ENCODE data around the gene CCBE1.

CCBE1 gene

DNA sequence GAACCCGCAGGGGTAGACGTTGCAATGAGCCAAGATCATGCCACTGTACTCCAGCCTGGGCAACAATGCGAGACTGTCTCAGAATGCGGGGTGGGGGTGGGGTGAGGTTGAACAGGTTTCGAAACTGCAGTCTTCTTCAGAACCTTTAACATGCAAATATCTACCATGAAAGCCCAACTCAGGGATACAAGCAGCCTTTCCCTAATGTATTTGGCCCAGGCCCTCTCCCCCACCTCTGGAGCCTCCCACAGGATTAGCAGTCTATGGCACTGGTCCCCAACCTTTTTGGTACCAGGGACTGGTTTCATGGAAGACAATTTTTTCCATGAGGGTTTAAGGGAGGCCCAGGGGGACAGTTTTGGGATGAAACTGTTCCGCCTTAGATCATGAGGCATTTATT, 53.5 kb downstream of the CCBE1 start:
- ChIA-PET POLR2A (no interaction called here), CTCF (no interaction called here)
- no peak for DNase-seq (ENCODE audit: extremely low spot score)
- no peak for TF ChIP-seq HDGF (IDR thresholded peaks at IDR 0.05; ENCODE audit: borderline replicate concordance)
- no peak for TF ChIP-seq L3MBTL2 (conservative IDR thresholded peaks at IDR 0.05)
- TF ChIP-seq ELF4 (IDR thresholded peaks at IDR 0.05), result no peak
- no peak for TF ChIP-seq TARDBP (IDR thresholded peaks at IDR 0.05)

DNA sequence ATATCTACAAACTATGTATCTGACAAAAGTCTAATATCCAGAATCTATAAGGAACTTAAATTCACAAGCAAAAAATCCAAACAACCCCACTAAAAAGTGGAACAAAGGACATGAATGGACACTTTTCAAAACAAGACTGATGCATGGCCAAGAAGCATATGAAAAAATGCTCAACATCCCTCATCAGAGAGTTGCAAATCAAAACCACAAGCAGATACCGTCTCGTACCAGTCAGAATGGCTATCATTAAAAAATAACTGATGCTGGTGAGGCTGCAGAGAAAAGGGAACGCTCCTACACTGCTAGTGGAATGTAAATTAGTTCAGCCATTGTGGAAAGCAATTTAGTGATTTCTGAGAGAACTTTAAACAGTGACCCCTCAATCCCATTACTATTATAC, 56.5 kb downstream of the CCBE1 start:
- TF ChIP-seq LEF1 (IDR thresholded peaks at IDR 0.05; ENCODE audit: borderline replicate concordance), result no peak
- no peak for TF ChIP-seq FOXK2 (IDR thresholded peaks at IDR 0.05)
- TF ChIP-seq TARDBP (IDR thresholded peaks at IDR 0.05), result no peak
- TF ChIP-seq ZNF384 (IDR thresholded peaks at IDR 0.05), result no peak
- TF ChIP-seq FOXM1 (IDR thresholded peaks at IDR 0.05; ENCODE audit: borderline replicate concordance), result no peak
- no peak for TF ChIP-seq ELF4 (IDR thresholded peaks at IDR 0.05)
- no peak for TF ChIP-seq NFRKB (IDR thresholded peaks at IDR 0.05)
- TF ChIP-seq FOXA1 (IDR thresholded peaks at IDR 0.05), result no peak
- TF ChIP-seq SP1 (IDR thresholded peaks at IDR 0.05), result no peak
- TF ChIP-seq CTBP1 (IDR thresholded peaks at IDR 0.05; ENCODE audit: borderline replicate concordance), result no peak
- TF ChIP-seq BHLHE40 (IDR thresholded peaks at IDR 0.05; ENCODE audit: borderline replicate concordance), result no peak
- TF ChIP-seq ARNT (IDR thresholded peaks at IDR 0.05), result no peak
- TF ChIP-seq L3MBTL2 (conservative IDR thresholded peaks at IDR 0.05), result no peak
- no peak for TF ChIP-seq HDGF (IDR thresholded peaks at IDR 0.05; ENCODE audit: borderline replicate concordance)
- TF ChIP-seq PKNOX1 (IDR thresholded peaks at IDR 0.05), result no peak
- POLR2A ChIA-PET, result no interaction called here
- DNase-seq (ENCODE audit: extremely low spot score), result no peak
- CTCF ChIA-PET, result no interaction called here

DNA sequence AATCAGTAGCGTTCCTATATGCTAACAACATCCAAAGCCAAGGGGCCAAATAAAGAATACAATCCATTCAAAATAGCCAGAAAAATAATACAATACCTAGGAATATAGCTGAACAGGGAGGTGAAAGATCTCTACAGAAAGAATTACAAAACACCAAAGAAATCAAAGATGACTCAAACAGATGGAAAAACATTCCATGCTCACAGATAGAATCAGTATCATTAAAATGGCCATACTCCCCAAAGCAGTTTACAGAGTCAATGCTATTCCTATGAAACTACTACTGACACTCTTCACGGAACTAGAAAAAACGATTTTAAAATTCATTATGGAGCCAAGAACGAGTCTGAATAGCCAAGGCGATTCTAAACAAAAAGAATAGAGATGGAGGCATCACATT, 57.4 kb downstream of the CCBE1 start:
- DNase-seq (ENCODE audit: extremely low spot score), result no peak
- ChIA-PET POLR2A (no interaction called here), CTCF (no interaction called here)
- TF ChIP-seq BHLHE40 (IDR thresholded peaks at IDR 0.05; ENCODE audit: borderline replicate concordance), result no peak

DNA sequence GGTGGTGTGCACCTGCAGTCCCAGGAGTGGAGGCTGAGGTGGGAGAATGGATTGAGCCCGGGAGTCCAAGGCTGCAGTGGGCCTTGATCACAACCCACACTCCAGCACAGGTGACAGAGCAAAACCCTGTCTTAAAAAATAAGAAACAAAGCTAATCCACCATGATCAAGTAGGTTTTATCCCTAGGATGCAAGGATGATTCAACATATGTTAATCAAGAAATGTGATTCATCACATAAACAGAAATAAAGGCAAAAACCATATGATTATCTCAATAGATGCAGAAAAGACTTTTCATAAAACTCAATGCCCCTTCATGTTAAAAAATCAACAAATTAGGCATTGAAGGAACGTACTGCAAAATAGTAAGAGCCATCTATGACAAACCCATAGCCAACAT, 58.1 kb downstream of the CCBE1 start:
- ChIA-PET CTCF (interaction anchor here (0.6 kb wide), 1 partner anchor 180 kb away, joined by 3 read pairs; no protein-coding TSS in a partner anchor), POLR2A (no interaction called here)
- no peak for DNase-seq (ENCODE audit: extremely low spot score)
- no peak for TF ChIP-seq NFRKB (IDR thresholded peaks at IDR 0.05)
- TF ChIP-seq CTBP1 (IDR thresholded peaks at IDR 0.05; ENCODE audit: borderline replicate concordance), result no peak
- TF ChIP-seq SP1 (IDR thresholded peaks at IDR 0.05), result no peak
- TF ChIP-seq ELF4 (IDR thresholded peaks at IDR 0.05), result no peak
- no peak for TF ChIP-seq FOXA1 (IDR thresholded peaks at IDR 0.05)
- TF ChIP-seq ARNT (IDR thresholded peaks at IDR 0.05), result no peak
- no peak for TF ChIP-seq FOXM1 (IDR thresholded peaks at IDR 0.05; ENCODE audit: borderline replicate concordance)
- no peak for TF ChIP-seq SUZ12 (IDR thresholded peaks at IDR 0.05)
- no peak for TF ChIP-seq LEF1 (IDR thresholded peaks at IDR 0.05; ENCODE audit: borderline replicate concordance)
- TF ChIP-seq BHLHE40 (IDR thresholded peaks at IDR 0.05; ENCODE audit: borderline replicate concordance), result no peak
- no peak for TF ChIP-seq PKNOX1 (IDR thresholded peaks at IDR 0.05)
- TF ChIP-seq L3MBTL2 (conservative IDR thresholded peaks at IDR 0.05), result no peak
- no peak for TF ChIP-seq FOXK2 (IDR thresholded peaks at IDR 0.05)
- no peak for TF ChIP-seq TARDBP (IDR thresholded peaks at IDR 0.05)
- TF ChIP-seq ZNF384 (IDR thresholded peaks at IDR 0.05), result no peak

GRCh38 chr18:59633961-59634485, 63.2 kb downstream of the CCBE1 start:
- ChIA-PET CTCF (interaction anchor here (0.6 to 2.2 kb wide), 6 partner anchors 58 to 326 kb away, joined by 3 to 7 read pairs (median 3); partner anchors contain the start of gene CCBE1), POLR2A (no interaction called here)
- DNase-seq (ENCODE audit: extremely low spot score), result no peak
- TF ChIP-seq PKNOX1 (IDR thresholded peaks at IDR 0.05) (no peak), FOXA1 (IDR thresholded peaks at IDR 0.05) (no peak), SP1 (IDR thresholded peaks at IDR 0.05) (no peak), SUZ12 (IDR thresholded peaks at IDR 0.05) (no peak), BHLHE40 (IDR thresholded peaks at IDR 0.05; ENCODE audit: borderline replicate concordance) (no peak), L3MBTL2 (conservative IDR thresholded peaks at IDR 0.05) (no peak), TARDBP (IDR thresholded peaks at IDR 0.05) (no peak), ARNT (IDR thresholded peaks at IDR 0.05) (no peak), CTBP1 (IDR thresholded peaks at IDR 0.05; ENCODE audit: borderline replicate concordance) (no peak), NFRKB (IDR thresholded peaks at IDR 0.05) (no peak), LEF1 (IDR thresholded peaks at IDR 0.05; ENCODE audit: borderline replicate concordance) (no peak), FOXK2 (IDR thresholded peaks at IDR 0.05) (no peak)

- CTCF ChIA-PET, result interaction anchor here (0.6 to 2.2 kb wide), 4 partner anchors 57 to 174 kb away, joined by 3 to 7 read pairs (median 4); partner anchors contain the start of gene CCBE1
- DNase-seq (ENCODE audit: extremely low spot score), result no peak
- TF ChIP-seq CTBP1 (IDR thresholded peaks at IDR 0.05; ENCODE audit: borderline replicate concordance), result no peak
- no peak for TF ChIP-seq NFRKB (IDR thresholded peaks at IDR 0.05)
- no peak for TF ChIP-seq ELF4 (IDR thresholded peaks at IDR 0.05)
- TF ChIP-seq PKNOX1 (IDR thresholded peaks at IDR 0.05), result no peak
- TF ChIP-seq LEF1 (IDR thresholded peaks at IDR 0.05; ENCODE audit: borderline replicate concordance), result no peak
- no peak for TF ChIP-seq ZNF384 (IDR thresholded peaks at IDR 0.05)
- TF ChIP-seq BHLHE40 (IDR thresholded peaks at IDR 0.05; ENCODE audit: borderline replicate concordance), result no peak
- TF ChIP-seq HDGF (IDR thresholded peaks at IDR 0.05; ENCODE audit: borderline replicate concordance), result no peak
- TF ChIP-seq TARDBP (IDR thresholded peaks at IDR 0.05), result no peak
- TF ChIP-seq SP1 (IDR thresholded peaks at IDR 0.05), result no peak
- no peak for TF ChIP-seq FOXA1 (IDR thresholded peaks at IDR 0.05)
- TF ChIP-seq L3MBTL2 (conservative IDR thresholded peaks at IDR 0.05), result no peak
- no peak for TF ChIP-seq SUZ12 (IDR thresholded peaks at IDR 0.05)
- TF ChIP-seq FOXM1 (IDR thresholded peaks at IDR 0.05; ENCODE audit: borderline replicate concordance), result no peak
- TF ChIP-seq FOXK2 (IDR thresholded peaks at IDR 0.05), result no peak
- TF ChIP-seq ARNT (IDR thresholded peaks at IDR 0.05), result no peak
- POLR2A ChIA-PET, result no interaction called here
Measured at GRCh38 chr18:59633317-59633716, 63.9 kb downstream of the CCBE1 start.

All from HEK293T (cell line).